Trophoblast cell (in vitro differentiated cells and primary cell): ENCODE results near the gene MX1.

ENCODE experiments used
- DNase-seq, 2 donors: peaks; one replicate each; pipeline ENCODE4 v3.0.0-alpha.2; 2016
- H2AFZ ChIP-seq: 2 replicates; pipeline ENCODE4 v1.6.1; 2013; ENCODE audit warnings: low read length, moderate library complexity, mild to moderate bottlenecking; ENCODE audit not compliant: insufficient read depth, poor library complexity
- H2AK5ac ChIP-seq: 2 replicates; pipeline ENCODE4 v1.6.1; 2013; ENCODE audit warnings: mild to moderate bottlenecking, low read length
- H2BK120ac ChIP-seq: 2 replicates; pipeline ENCODE4 v1.6.1; 2013; ENCODE audit warnings: low read length, mild to moderate bottlenecking, moderate library complexity; ENCODE audit not compliant: insufficient read depth, poor library complexity
- H2BK12ac ChIP-seq: 2 replicates; pipeline ENCODE4 v1.6.1; 2013; ENCODE audit warnings: mild to moderate bottlenecking, low read length, moderate library complexity
- H2BK5ac ChIP-seq: 2 replicates; pipeline ENCODE4 v1.6.1; 2013; ENCODE audit warnings: low read length, low read depth, moderate library complexity, mild to moderate bottlenecking; ENCODE audit not compliant: poor library complexity
- H3K14ac ChIP-seq: 2 replicates; pipeline ENCODE4 v1.6.1; 2013; ENCODE audit warnings: mild to moderate bottlenecking, low read length
- H3K18ac ChIP-seq: 2 replicates; pipeline ENCODE4 v1.6.1; 2013; ENCODE audit warnings: mild to moderate bottlenecking, low read length
- H3K23ac ChIP-seq: 2 replicates; pipeline ENCODE4 v1.6.1; 2013; ENCODE audit warnings: low read length
- H3K27ac ChIP-seq: 2 replicates; pipeline ENCODE4 v1.5.1; 2013; ENCODE audit warnings: low read depth, mild to moderate bottlenecking, inconsistent platforms, low read length, moderate library complexity
- H3K27me3 ChIP-seq: 2 replicates; pipeline ENCODE4 v1.6.1; 2013; ENCODE audit warnings: inconsistent platforms, mild to moderate bottlenecking, low read length, moderate library complexity; ENCODE audit not compliant: insufficient read depth
- H3K36me3 ChIP-seq, 2 experiments: 1 replicate in 1 of 2; 2 replicates in 1 of 2; pipeline ENCODE4 v1.6.1; 2013; ENCODE audit warnings: low read length in 2 of 2, mild to moderate bottlenecking in 2 of 2, moderate library complexity in 1 of 2; ENCODE audit not compliant: insufficient read depth in 2 of 2, control insufficient read depth in 1 of 2
- H3K4ac ChIP-seq: 2 replicates; pipeline ENCODE4 v1.6.1; 2013; ENCODE audit warnings: low read depth, mild to moderate bottlenecking, low read length, moderate library complexity
- H3K4me1 ChIP-seq, 2 experiments: 1 replicate in 1 of 2; 2 replicates in 1 of 2; pipeline ENCODE4 v1.6.1; 2013; ENCODE audit warnings: low read length in 2 of 2, mild to moderate bottlenecking in 2 of 2, moderate library complexity in 1 of 2; ENCODE audit not compliant: insufficient read depth in 2 of 2, control insufficient read depth in 1 of 2
- H3K4me2 ChIP-seq: 2 replicates; pipeline ENCODE4 v1.6.1; 2013; ENCODE audit warnings: inconsistent platforms, mild to moderate bottlenecking, low read length, moderate library complexity
- H3K4me3 ChIP-seq: 2 replicates; pipeline ENCODE4 v1.5.1; 2013; ENCODE audit warnings: mild to moderate bottlenecking, low read depth, low read length, inconsistent platforms
- H3K79me1 ChIP-seq: one replicate; pipeline ENCODE4 v1.6.1; 2013; ENCODE audit warnings: low read length
- H3K79me2 ChIP-seq: 2 replicates; pipeline ENCODE4 v1.6.1; 2013; ENCODE audit warnings: low read length, mild to moderate bottlenecking; ENCODE audit not compliant: control insufficient read depth, insufficient read depth, poor library complexity
- H3K9ac ChIP-seq: 2 replicates; pipeline ENCODE4 v1.6.1; 2013; ENCODE audit warnings: mild to moderate bottlenecking, low read length
- H3K9me3 ChIP-seq: 2 replicates; pipeline ENCODE4 v1.6.1; 2013; ENCODE audit warnings: low read depth, mild to moderate bottlenecking, control low read depth, inconsistent platforms, low read length; ENCODE audit not compliant: insufficient read depth
- H4K12ac ChIP-seq: 2 replicates; pipeline ENCODE4 v1.6.1; 2013; ENCODE audit warnings: low read depth, mild to moderate bottlenecking, low read length, moderate library complexity
- H4K8ac ChIP-seq: 2 replicates; pipeline ENCODE4 v1.6.1; 2013; ENCODE audit warnings: low read depth, mild to moderate bottlenecking, low read length, moderate library complexity
- H4K91ac ChIP-seq: one replicate; pipeline ENCODE4 v1.6.1; 2013; ENCODE audit warnings: low read depth, mild to moderate bottlenecking, low read length, moderate library complexity
- WGBS: extraction: QIAGEN DNeasy Blood & Tissue Kit; methylation state at CpG from one replicate; pipeline ENCODE4 v1.1.7; 2013; ENCODE audit warnings: missing lambda C conversion rate; ENCODE audit not compliant: insufficient read length, insufficient coverage; ENCODE audit errors: extremely low coverage; 5-methylcytosine and 5-hydroxymethylcytosine counted together

Gene MX1

GRCh38 chr21:41479686-41480085, 53.6 kb downstream of the MX1 start:
- no peak overlapping the region for H3K4ac ChIP-seq
- no peaks in the 10 kb centered on the region for H3K27me3 ChIP-seq
- no peak overlapping the region for H2BK120ac ChIP-seq
- no peak overlapping the region for H3K23ac ChIP-seq
- H2AK5ac ChIP-seq: no peak overlapping the region
- H3K4me1 ChIP-seq: peaks cover 14 to 15% of the 10 kb centered on the region in 2 experiments
- no peak overlapping the region for H4K8ac ChIP-seq
- no peak overlapping the region for H3K4me2 ChIP-seq
- H3K9me3 ChIP-seq: no peaks in the 10 kb centered on the region
- no peak for DNase-seq
- H4K12ac ChIP-seq: no peak overlapping the region
- peak overlapping the region; percentile 13 for H3K9ac ChIP-seq
- WGBS: no CpG with 5 or more reads among the region's 8 CpGs
- no peak overlapping the region for H3K27ac ChIP-seq
- H2AFZ ChIP-seq: no peak overlapping the region
- H3K36me3 ChIP-seq: no peaks in the 10 kb centered on the region
- H3K14ac ChIP-seq: no peak overlapping the region
- H3K4me3 ChIP-seq: no peak overlapping the region
- H3K79me2 ChIP-seq: no peaks in the 10 kb centered on the region
- H2BK12ac ChIP-seq: no peak overlapping the region
- H2BK5ac ChIP-seq: no peak overlapping the region
- H3K18ac ChIP-seq: no peak overlapping the region
- no peaks in the 10 kb centered on the region for H3K79me1 ChIP-seq
- H4K91ac ChIP-seq: no peak overlapping the region

GRCh38 chr21:41480086-41480690, 54.1 kb downstream of the MX1 start:
- Histone ChIP-seq H3K36me3 (no peaks in the 10 kb centered on the region), H3K23ac (no peak overlapping the region), H3K79me2 (no peaks in the 10 kb centered on the region), H3K79me1 (no peaks in the 10 kb centered on the region), H4K8ac (no peak overlapping the region), H3K27ac (no peak overlapping the region), H3K18ac (no peak overlapping the region), H2AFZ (no peak overlapping the region), H3K9ac (no peak overlapping the region), H3K27me3 (no peaks in the 10 kb centered on the region), H3K14ac (no peak overlapping the region), H4K12ac (no peak overlapping the region), H3K4me2 (no peak overlapping the region), H3K9me3 (no peaks in the 10 kb centered on the region), H4K91ac (no peak overlapping the region), H2BK5ac (no peak overlapping the region), H3K4me1 (peaks cover 14 to 15% of the 10 kb centered on the region in 2 experiments), H3K4me3 (no peak overlapping the region), H2AK5ac (no peak overlapping the region), H2BK12ac (no peak overlapping the region), H3K4ac (no peak overlapping the region), H2BK120ac (no peak overlapping the region)
- DNase-seq: no peak
- no CpG with 5 or more reads among the region's 17 CpGs for whole genome bisulfite sequencing

- Histone ChIP-seq H3K27me3 (no peaks in the 10 kb centered on the region), H2BK12ac (no peak overlapping the region), H3K14ac (no peak overlapping the region), H3K27ac (no peak overlapping the region), H3K36me3 (no peaks in the 10 kb centered on the region), H2AFZ (no peak overlapping the region), H4K8ac (no peak overlapping the region), H3K79me2 (no peaks in the 10 kb centered on the region), H3K9ac (no peak overlapping the region), H3K4ac (no peak overlapping the region), H3K4me2 (no peak overlapping the region), H4K91ac (no peak overlapping the region), H2BK120ac (no peak overlapping the region), H3K23ac (no peak overlapping the region), H4K12ac (no peak overlapping the region), H3K4me1 (peaks cover 14 to 15% of the 10 kb centered on the region in 2 experiments), H2BK5ac (no peak overlapping the region), H3K4me3 (no peak overlapping the region), H2AK5ac (no peak overlapping the region), H3K79me1 (no peaks in the 10 kb centered on the region), H3K18ac (no peak overlapping the region), H3K9me3 (no peaks in the 10 kb centered on the region)
- peak; percentile 33 to 40 for DNase-seq
- no CpG with 5 or more reads among the region's 8 CpGs for WGBS
Observed at GRCh38 chr21:41481191-41481590, 55.2 kb downstream of the MX1 start.

GRCh38 chr21:41482301-41482700, 56.3 kb downstream of the MX1 start:
- Histone ChIP-seq H3K4me3 (no peak overlapping the region), H2BK120ac (no peak overlapping the region)

More at GRCh38 chr21:41482301-41482700, 56.3 kb downstream of the MX1 start:
- Histone ChIP-seq H2AFZ (no peak overlapping the region), H3K27ac (no peak overlapping the region), H3K9me3 (no peaks in the 10 kb centered on the region), H3K14ac (no peak overlapping the region), H4K8ac (no peak overlapping the region), H3K4me2 (no peak overlapping the region), H3K4me1 (peaks cover 14% of the 10 kb centered on the region in 2 experiments), H2AK5ac (no peak overlapping the region), H3K27me3 (no peaks in the 10 kb centered on the region), H3K23ac (no peak overlapping the region), H4K12ac (no peak overlapping the region), H3K18ac (no peak overlapping the region), H2BK12ac (no peak overlapping the region), H2BK5ac (no peak overlapping the region), H3K9ac (no peak overlapping the region), H3K79me1 (no peaks in the 10 kb centered on the region), H4K91ac (no peak overlapping the region), H3K79me2 (no peaks in the 10 kb centered on the region), H3K36me3 (no peaks in the 10 kb centered on the region), H3K4ac (no peak overlapping the region)
- DNase-seq: no peak
- WGBS: no CpG with 5 or more reads among the region's 6 CpGs
